SK-N-SH treated with all-trans-retinoic acid at 6 μM for 48 hours (cell line): ENCODE measurements around the gene ERI3.

Source experiments
- ATAC-seq: fragments of 200-7000 bp; cut with Tn5 transposase; 3 replicates; pipeline ENCODE4 v1.9.1; 2020; ENCODE audit warnings: mild to moderate bottlenecking, moderate library complexity
- BACH2 ChIP-seq: fragments of 250-450 bp; sonication (Bioruptor Pico); IDR thresholded peaks from 2 replicates; pipeline ENCODE4 v1.9.0; 2021; ENCODE audit warnings: mild to moderate bottlenecking, borderline replicate concordance
- CSDC2 ChIP-seq: fragments of 250-450 bp; sonication (Bioruptor Pico); IDR thresholded peaks from 2 replicates; pipeline ENCODE4 v1.5.0; 2020; ENCODE audit warnings: mild to moderate bottlenecking, moderate library complexity
- CSRNP3 ChIP-seq: fragments of 250-450 bp; sonication (Bioruptor Pico); IDR thresholded peaks from 2 replicates; pipeline ENCODE4 v1.5.1; 2021; ENCODE audit warnings: mild to moderate bottlenecking, moderate library complexity
- ESRRG ChIP-seq: fragments of 250-450 bp; sonication (Bioruptor Pico); IDR thresholded peaks from 2 replicates; pipeline ENCODE4 v1.6.1; 2021; ENCODE audit warnings: mild to moderate bottlenecking
- GLIS3 ChIP-seq: fragments of 250-450 bp; sonication (Bioruptor Pico); IDR thresholded peaks from 2 replicates; pipeline ENCODE4 v1.5.0; 2020; ENCODE audit warnings: mild to moderate bottlenecking, moderate library complexity
- ISL1 ChIP-seq: fragments of 250-450 bp; sonication (Bioruptor Pico); IDR thresholded peaks from 2 replicates; pipeline ENCODE4 v2.1.2; 2022; ENCODE audit warnings: mild to moderate bottlenecking, moderate library complexity
- OSR1 ChIP-seq: fragments of 250-450 bp; sonication (Bioruptor Pico); IDR thresholded peaks from 2 replicates; pipeline ENCODE4 v1.8.0; 2022; ENCODE audit warnings: moderate library complexity, mild to moderate bottlenecking, inconsistent platforms
- PPARA ChIP-seq: fragments of 250-450 bp; sonication (Bioruptor Pico); IDR thresholded peaks from 2 replicates; pipeline ENCODE4 v1.5.0; 2020; ENCODE audit warnings: mild to moderate bottlenecking, borderline replicate concordance
- RARB ChIP-seq: fragments of 250-450 bp; sonication (Bioruptor Pico); IDR thresholded peaks from 2 replicates; pipeline ENCODE4 v1.8.0; 2021; ENCODE audit warnings: mild to moderate bottlenecking, moderate library complexity
- SNAI2 ChIP-seq: fragments of 250-450 bp; sonication (Bioruptor Pico); IDR thresholded peaks from 2 replicates; pipeline ENCODE4 v1.5.0; 2020; ENCODE audit warnings: mild to moderate bottlenecking, moderate library complexity
- TOX ChIP-seq: fragments of 250-450 bp; sonication (Bioruptor Pico); IDR thresholded peaks from 2 replicates; pipeline ENCODE4 v1.8.0; 2021; ENCODE audit warnings: mild to moderate bottlenecking, moderate library complexity, borderline replicate concordance
- ZC3H10 ChIP-seq: fragments of 250-450 bp; sonication (Bioruptor Pico); IDR thresholded peaks from 2 replicates; pipeline ENCODE4 v1.5.1; 2021; ENCODE audit warnings: mild to moderate bottlenecking, moderate library complexity
- ZFP3 ChIP-seq: fragments of 250-450 bp; sonication (Bioruptor Pico); IDR thresholded peaks from 2 replicates; pipeline ENCODE4 v1.5.0; 2020; ENCODE audit warnings: mild to moderate bottlenecking, moderate library complexity
- ZFP30 ChIP-seq: fragments of 450-650 bp; formaldehyde crosslinking; IDR thresholded peaks from 2 replicates; pipeline ENCODE4 v1.5.0; 2022; ENCODE audit warnings: mild to moderate bottlenecking, moderate library complexity
- ZNF70 ChIP-seq: fragments of 450-650 bp; formaldehyde crosslinking; IDR thresholded peaks from 2 replicates; pipeline ENCODE4 v1.5.0; 2020; ENCODE audit warnings: mild to moderate bottlenecking, moderate library complexity
- ZNF8 ChIP-seq: fragments of 450-650 bp; formaldehyde crosslinking; IDR thresholded peaks from 2 replicates; pipeline ENCODE4 v1.5.0; 2020; ENCODE audit warnings: mild to moderate bottlenecking, moderate library complexity
- TF ChIP-seq, protein P1 (sequence below): fragments of 250-450 bp; sonication (Bioruptor Pico); IDR thresholded peaks from 2 replicates; pipeline ENCODE4 v1.5.0; 2020; ENCODE audit warnings: mild to moderate bottlenecking, moderate library complexity
- TF ChIP-seq, protein P2 (sequence below): fragments of 250-450 bp; sonication (Bioruptor Pico); IDR thresholded peaks from 2 replicates; pipeline ENCODE4 v1.5.1; 2020; ENCODE audit warnings: low read depth, mild to moderate bottlenecking, moderate library complexity
- TF ChIP-seq, protein P3 (sequence below): fragments of 250-450 bp; sonication (Bioruptor Pico); IDR thresholded peaks from 2 replicates; pipeline ENCODE4 v1.8.0; 2020; ENCODE audit warnings: mild to moderate bottlenecking, moderate library complexity, borderline replicate concordance

Gene ERI3

GRCh38 chr1:44262816-44263567, 92.1 kb downstream of the ERI3 start:
- TF ChIP-seq, protein P1, sequence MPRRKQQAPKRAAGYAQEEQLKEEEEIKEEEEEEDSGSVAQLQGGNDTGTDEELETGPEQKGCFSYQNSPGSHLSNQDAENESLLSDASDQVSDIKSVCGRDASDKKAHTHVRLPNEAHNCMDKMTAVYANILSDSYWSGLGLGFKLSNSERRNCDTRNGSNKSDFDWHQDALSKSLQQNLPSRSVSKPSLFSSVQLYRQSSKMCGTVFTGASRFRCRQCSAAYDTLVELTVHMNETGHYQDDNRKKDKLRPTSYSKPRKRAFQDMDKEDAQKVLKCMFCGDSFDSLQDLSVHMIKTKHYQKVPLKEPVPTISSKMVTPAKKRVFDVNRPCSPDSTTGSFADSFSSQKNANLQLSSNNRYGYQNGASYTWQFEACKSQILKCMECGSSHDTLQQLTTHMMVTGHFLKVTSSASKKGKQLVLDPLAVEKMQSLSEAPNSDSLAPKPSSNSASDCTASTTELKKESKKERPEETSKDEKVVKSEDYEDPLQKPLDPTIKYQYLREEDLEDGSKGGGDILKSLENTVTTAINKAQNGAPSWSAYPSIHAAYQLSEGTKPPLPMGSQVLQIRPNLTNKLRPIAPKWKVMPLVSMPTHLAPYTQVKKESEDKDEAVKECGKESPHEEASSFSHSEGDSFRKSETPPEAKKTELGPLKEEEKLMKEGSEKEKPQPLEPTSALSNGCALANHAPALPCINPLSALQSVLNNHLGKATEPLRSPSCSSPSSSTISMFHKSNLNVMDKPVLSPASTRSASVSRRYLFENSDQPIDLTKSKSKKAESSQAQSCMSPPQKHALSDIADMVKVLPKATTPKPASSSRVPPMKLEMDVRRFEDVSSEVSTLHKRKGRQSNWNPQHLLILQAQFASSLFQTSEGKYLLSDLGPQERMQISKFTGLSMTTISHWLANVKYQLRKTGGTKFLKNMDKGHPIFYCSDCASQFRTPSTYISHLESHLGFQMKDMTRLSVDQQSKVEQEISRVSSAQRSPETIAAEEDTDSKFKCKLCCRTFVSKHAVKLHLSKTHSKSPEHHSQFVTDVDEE (CRISPR knock-in tag), result no peak
- TF ChIP-seq CSRNP3 (CRISPR knock-in tag), result no peak
- TF ChIP-seq ZFP30, result no peak
- no peak for TF ChIP-seq TOX
- TF ChIP-seq OSR1 (CRISPR knock-in tag), result no peak
- no peak for TF ChIP-seq BACH2
- TF ChIP-seq ESRRG (CRISPR knock-in tag), result no peak
- TF ChIP-seq, protein P2, sequence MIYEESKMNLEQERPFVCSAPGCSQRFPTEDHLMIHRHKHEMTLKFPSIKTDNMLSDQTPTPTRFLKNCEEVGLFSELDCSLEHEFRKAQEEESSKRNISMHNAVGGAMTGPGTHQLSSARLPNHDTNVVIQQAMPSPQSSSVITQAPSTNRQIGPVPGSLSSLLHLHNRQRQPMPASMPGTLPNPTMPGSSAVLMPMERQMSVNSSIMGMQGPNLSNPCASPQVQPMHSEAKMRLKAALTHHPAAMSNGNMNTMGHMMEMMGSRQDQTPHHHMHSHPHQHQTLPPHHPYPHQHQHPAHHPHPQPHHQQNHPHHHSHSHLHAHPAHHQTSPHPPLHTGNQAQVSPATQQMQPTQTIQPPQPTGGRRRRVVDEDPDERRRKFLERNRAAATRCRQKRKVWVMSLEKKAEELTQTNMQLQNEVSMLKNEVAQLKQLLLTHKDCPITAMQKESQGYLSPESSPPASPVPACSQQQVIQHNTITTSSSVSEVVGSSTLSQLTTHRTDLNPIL (CRISPR knock-in tag), result no peak
- no peak for TF ChIP-seq PPARA (CRISPR knock-in tag)
- no peak for TF ChIP-seq ZC3H10
- no peak for TF ChIP-seq ZNF70
- no peak for TF ChIP-seq ZFP3 (CRISPR knock-in tag)
- no peak for TF ChIP-seq RARB
- no peak for TF ChIP-seq ISL1 (CRISPR knock-in tag)
- no peak for TF ChIP-seq CSDC2 (CRISPR knock-in tag)
- TF ChIP-seq, protein P3, sequence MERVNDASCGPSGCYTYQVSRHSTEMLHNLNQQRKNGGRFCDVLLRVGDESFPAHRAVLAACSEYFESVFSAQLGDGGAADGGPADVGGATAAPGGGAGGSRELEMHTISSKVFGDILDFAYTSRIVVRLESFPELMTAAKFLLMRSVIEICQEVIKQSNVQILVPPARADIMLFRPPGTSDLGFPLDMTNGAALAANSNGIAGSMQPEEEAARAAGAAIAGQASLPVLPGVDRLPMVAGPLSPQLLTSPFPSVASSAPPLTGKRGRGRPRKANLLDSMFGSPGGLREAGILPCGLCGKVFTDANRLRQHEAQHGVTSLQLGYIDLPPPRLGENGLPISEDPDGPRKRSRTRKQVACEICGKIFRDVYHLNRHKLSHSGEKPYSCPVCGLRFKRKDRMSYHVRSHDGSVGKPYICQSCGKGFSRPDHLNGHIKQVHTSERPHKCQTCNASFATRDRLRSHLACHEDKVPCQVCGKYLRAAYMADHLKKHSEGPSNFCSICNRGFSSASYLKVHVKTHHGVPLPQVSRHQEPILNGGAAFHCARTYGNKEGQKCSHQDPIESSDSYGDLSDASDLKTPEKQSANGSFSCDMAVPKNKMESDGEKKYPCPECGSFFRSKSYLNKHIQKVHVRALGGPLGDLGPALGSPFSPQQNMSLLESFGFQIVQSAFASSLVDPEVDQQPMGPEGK (CRISPR knock-in tag), result no peak
- ATAC-seq, result no peak

DNA sequence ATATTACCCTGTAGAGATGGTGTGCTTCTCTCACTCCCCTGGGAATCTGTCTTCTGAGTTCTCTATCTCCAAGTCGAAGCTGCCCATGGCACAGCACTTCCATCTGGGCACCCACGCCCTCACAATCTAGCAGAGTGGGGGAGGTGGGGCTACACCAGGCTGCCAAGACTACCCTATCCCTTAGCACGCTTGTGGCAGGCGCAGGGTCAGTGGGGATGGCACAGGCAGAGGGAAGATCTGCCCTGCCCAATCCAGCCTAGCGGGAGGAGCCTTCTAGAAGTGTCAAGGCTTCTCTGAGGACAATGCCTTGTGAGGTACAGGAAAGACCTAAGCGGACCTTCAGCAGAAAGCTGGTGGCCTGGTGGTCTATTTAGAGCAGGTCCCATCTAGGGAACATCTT, 92.6 kb downstream of the ERI3 start:
- no peak for ATAC-seq
- TF ChIP-seq PPARA (CRISPR knock-in tag) (no peak), ZC3H10 (no peak), GLIS3 (no peak), SNAI2 (CRISPR knock-in tag) (no peak), ZFP30 (no peak), ZNF8 (no peak), ESRRG (CRISPR knock-in tag) (no peak)
- TF ChIP-seq, protein P1 (CRISPR knock-in tag), result no peak
- TF ChIP-seq, protein P3 (CRISPR knock-in tag), result no peak
- TF ChIP-seq, all 23 proteins: peak for 0
